Measurements from ENCODE around the gene DGKB. TPM values are rescaled to one million over a fixed set of nuclear protein-coding genes. Genes with fewer than 3 reads are reported as not detected.

DGKB gene
- total and polyA plus RNA-seq, 8 donors = 0.16 to 1.3 (median 0.40) TPM

DNA sequence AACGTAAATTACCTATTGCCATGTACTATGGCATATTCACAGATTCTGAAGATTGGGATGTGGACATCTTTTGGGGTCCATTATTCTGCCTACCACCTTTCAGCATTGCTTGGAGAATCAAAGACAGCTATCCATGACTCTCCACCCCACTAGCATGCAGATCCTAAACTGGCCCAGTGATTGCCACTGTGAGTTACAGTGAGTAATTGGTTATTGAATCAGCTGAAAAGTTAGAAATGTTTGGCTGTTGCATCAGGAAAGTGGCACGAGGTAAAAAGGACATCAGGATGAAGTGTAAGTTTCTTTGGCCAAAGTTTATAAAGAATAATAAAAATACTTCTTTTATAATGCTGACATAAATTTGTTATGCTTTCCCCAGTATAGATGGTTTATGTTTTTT, 764.9 kb downstream of the DGKB start:
- Histone ChIP-seq H3K4me1 (no peaks in the 10 kb centered on the region), H3K27me3 (no peaks in the 10 kb centered on the region), H3K36me3 (no peaks in the 10 kb centered on the region), H3K27ac (no peak overlapping the region), H3K4me3 (no peak overlapping the region), H3K9me3 (no peaks in the 10 kb centered on the region)
- intact Hi-C loops (cut with DNase I) = no loop called here
- TF ChIP-seq, protein P1, sequence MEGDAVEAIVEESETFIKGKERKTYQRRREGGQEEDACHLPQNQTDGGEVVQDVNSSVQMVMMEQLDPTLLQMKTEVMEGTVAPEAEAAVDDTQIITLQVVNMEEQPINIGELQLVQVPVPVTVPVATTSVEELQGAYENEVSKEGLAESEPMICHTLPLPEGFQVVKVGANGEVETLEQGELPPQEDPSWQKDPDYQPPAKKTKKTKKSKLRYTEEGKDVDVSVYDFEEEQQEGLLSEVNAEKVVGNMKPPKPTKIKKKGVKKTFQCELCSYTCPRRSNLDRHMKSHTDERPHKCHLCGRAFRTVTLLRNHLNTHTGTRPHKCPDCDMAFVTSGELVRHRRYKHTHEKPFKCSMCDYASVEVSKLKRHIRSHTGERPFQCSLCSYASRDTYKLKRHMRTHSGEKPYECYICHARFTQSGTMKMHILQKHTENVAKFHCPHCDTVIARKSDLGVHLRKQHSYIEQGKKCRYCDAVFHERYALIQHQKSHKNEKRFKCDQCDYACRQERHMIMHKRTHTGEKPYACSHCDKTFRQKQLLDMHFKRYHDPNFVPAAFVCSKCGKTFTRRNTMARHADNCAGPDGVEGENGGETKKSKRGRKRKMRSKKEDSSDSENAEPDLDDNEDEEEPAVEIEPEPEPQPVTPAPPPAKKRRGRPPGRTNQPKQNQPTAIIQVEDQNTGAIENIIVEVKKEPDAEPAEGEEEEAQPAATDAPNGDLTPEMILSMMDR (IDR thresholded peaks at IDR 0.05) = no peak
- DNase-seq = no peak
- no peak for FAIRE-seq
- WGBS, 2 donors = 42 to 57% methylated on average over 2 of the region's 2 CpGs
- ATAC-seq = no peak

GRCh38 chr7:14133752-14134151, 768.8 kb downstream of the DGKB start:
- DNase-seq = no peak
- no peak overlapping the region for H3K27ac ChIP-seq
- no peak for ATAC-seq
- TF ChIP-seq, protein P1 (IDR thresholded peaks at IDR 0.05) = no peak
- H3K4me1 ChIP-seq = no peaks in the 10 kb centered on the region
- no peak overlapping the region for H3K4me3 ChIP-seq
- WGBS, 2 donors = 72 to 94% methylated on average over 1 of the region's 1 CpG
- no peak for FAIRE-seq
- intact Hi-C loops (cut with DNase I) = no loop called here
- H3K9me3 ChIP-seq = no peaks in the 10 kb centered on the region
- H3K36me3 ChIP-seq = no peaks in the 10 kb centered on the region
- no peaks in the 10 kb centered on the region for H3K27me3 ChIP-seq

DNA sequence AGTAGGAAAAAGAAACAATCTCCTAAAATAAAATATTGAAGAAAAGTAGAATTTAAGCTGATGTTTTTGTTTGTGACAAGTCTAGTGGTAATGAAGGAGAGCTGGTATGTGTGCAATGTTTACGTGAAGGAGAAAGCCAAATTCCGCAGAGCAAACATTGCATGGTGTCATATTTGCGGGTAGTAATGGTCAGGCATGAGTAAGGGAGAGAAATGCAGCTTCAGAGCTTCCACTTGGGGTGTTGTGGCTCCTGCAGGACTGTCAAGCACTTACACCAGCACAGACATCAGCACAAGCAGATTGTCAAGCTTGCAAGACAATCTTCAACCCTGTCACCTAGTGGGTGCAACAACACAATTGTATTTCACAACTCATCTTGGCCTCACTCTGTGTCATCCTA, 776.6 kb downstream of the DGKB start:
- H3K4me3 ChIP-seq = no peak overlapping the region
- H3K27me3 ChIP-seq = no peaks in the 10 kb centered on the region
- ATAC-seq = no peak
- intact Hi-C loops (cut with DNase I) = no loop called here
- no peak for DNase-seq
- H3K36me3 ChIP-seq = no peaks in the 10 kb centered on the region
- no peak for FAIRE-seq
- TF ChIP-seq, protein P1 (IDR thresholded peaks at IDR 0.05) = no peak
- no peaks in the 10 kb centered on the region for H3K9me3 ChIP-seq
- no peaks in the 10 kb centered on the region for H3K4me1 ChIP-seq
- WGBS, 2 donors = 88 to 92% methylated on average over 3 of the region's 3 CpGs
- H3K27ac ChIP-seq = no peak overlapping the region

GRCh38 chr7:14124716-14125115, 777.8 kb downstream of the DGKB start:
- no peaks in the 10 kb centered on the region for H3K9me3 ChIP-seq
- FAIRE-seq = no peak
- intact Hi-C loops (cut with DNase I) = no loop called here
- DNase-seq = no peak
- H3K27me3 ChIP-seq = no peaks in the 10 kb centered on the region
- no peak overlapping the region for H3K27ac ChIP-seq
- H3K4me1 ChIP-seq = no peaks in the 10 kb centered on the region
- H3K4me3 ChIP-seq = no peak overlapping the region
- 70 to 75% methylated on average over 2 of the region's 2 CpGs for WGBS, 2 donors
- ATAC-seq = no peak
- TF ChIP-seq, protein P1 (IDR thresholded peaks at IDR 0.05) = no peak
- H3K36me3 ChIP-seq = no peaks in the 10 kb centered on the region

DNA sequence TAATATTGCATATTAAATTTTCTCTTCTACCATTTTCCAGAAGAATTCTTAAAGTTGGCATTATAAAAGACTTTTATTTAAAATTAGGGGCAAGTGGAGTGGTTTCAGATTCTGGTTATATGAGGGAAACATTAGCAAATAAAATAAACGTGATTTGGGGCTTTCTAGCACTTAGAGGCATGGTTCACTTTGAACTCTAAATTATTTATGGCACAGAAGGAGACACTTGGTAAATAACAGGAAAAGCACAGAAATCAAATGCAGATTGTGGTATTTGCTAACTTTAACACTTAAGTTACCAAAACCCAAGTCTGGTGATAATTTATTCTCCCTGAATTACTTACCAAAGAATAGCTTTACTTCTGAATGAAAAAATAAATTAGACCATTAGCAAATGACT, 778.6 kb downstream of the DGKB start:
- WGBS, 2 donors = 2 to 3% methylated on average over 1 of the region's 1 CpG
- no peak for FAIRE-seq
- intact Hi-C loops (cut with DNase I) = no loop called here

More for the DNA sequence above, 778.6 kb downstream of the DGKB start:
- Histone ChIP-seq H3K9me3 (no peaks in the 10 kb centered on the region), H3K36me3 (no peaks in the 10 kb centered on the region), H3K27ac (no peak overlapping the region), H3K4me1 (no peaks in the 10 kb centered on the region), H3K4me3 (no peak overlapping the region), H3K27me3 (no peaks in the 10 kb centered on the region)
- DNase-seq (no peak), ATAC-seq (no peak)
- TF ChIP-seq, protein P1 (IDR thresholded peaks at IDR 0.05) = no peak
